HG03432 (cell line): ENCODE data around the gene DNAH9.

ENCODE experiments used
- ATAC-seq: cut with Tn5 transposase; IDR thresholded peaks from one replicate; pipeline ENCODE4 v1.9.1; 2021; ENCODE audit warnings: mild to moderate bottlenecking, moderate library complexity; ENCODE audit not compliant: unreplicated experiment

Gene DNAH9

DNA sequence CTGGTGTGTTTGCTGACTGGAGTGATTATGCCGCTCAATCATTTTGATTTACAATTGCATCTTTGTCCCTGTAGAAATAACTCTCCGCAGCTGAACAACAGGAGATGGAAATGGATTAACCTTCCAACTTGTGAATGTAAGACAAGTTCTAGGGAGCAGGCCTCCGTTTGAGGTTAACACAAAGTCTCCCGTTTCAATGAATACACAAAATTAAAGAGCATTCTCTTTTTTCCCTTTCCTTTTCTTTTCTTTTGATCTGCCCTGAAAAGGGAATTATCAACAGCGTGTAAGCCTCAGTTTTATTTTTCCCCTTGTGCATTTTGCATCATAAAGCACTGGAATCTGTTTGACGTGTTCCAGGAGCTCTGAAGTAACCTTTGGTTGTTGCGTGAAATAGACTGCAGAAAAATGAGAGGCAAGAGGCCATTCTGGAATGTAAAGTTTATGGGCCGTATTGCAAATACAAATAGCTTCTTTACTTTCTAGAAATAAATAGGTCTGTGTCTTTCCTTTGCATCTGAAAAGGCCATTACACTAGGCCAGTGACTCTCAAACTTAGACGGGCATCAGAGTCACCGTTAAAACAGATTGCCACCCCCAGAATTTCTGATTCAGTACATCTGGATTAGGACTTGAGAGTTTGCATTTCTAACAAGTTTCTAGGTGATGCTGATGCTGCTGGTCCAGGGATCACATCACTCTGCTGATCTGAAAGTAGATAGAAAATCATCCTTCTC is 234.3 kb downstream of the DNAH9 start:
- ATAC-seq = no peak

GRCh38 chr17:11836508-11836907 is 238.2 kb downstream of the DNAH9 start:
- ATAC-seq = no peak

DNA sequence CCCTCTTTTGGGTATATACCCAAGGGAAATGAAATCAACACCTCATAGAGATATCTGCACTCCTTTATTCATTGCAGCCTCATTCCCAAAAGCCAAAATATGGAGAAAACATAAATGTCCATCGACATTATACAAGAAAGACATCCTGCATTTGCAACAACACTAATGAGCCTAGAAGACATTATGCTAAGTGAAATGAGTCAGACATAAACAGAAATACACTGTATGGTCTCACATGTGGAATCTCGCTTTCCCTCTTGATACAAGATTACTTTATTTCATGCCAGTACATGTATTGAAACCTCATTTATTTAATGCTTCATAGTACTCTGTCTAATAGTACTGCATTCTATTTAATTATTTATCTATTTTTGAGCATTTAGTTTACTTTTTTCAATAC is 241.8 kb downstream of the DNAH9 start:
- no peak for ATAC-seq

DNA sequence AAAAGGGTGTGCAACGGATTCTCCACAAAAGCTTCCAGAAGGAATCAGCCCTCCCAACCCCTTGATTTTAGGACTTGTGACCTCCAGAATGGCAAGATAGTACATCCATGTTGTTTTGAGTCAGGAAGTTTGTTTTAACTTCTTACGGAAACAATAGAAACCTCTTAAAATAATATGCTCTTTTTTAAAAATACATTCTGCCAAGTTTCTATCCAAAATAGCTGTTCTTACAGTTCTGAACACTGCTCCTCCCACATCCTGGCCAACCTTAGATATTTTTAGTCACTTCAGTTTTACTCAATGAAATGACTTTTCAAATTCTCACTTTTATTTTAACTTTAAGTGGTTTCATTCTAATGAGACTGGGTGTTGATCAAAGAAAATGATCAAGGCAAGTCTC is 242.6 kb downstream of the DNAH9 start:
- ATAC-seq = no peak

- ATAC-seq = no peak
Measured at GRCh38 chr17:11848330-11848729, 250.1 kb downstream of the DNAH9 start.

GRCh38 chr17:11852231-11852630 is 254.0 kb downstream of the DNAH9 start:
- ATAC-seq = no peak

GRCh38 chr17:11852912-11853311 is 254.6 kb downstream of the DNAH9 start:
- no peak for ATAC-seq

DNA sequence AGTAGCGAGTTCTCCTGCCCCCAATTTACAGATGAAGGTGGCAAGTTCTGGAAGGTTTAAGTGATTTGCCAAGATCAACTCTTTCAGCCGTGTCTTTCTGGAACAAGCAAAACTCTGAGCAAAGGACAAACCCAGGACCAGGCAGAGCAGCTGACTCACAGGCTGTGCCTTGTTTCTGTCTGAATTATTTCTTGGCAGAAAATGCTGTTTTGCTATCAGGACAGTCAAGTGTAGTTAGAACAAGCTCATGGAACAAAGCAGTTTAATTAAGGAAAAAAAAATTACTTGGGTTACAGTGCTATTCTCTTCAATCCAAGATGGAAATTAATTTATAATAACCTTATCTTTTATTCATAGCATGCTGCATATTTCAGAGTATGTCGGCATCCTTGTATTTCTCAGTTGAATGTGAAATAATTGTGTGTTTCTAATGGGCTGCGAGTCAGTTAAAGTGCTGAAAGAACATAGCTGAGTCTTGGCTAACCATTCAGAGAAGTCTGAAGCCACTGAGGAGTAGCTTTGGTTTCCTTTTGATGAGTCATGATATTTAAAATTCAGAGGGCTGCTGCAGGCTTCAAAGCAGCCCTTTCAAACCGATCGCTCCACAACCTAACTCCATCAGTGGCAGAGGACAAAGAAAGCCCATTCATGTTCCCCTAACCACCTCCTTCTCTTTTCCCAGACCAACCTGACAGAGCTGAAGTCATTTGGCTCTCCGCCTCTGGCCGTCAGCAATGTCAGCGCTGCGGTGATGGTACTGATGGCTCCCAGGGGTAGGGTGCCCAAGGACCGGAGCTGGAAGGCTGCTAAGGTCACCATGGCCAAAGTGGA is 255.3 kb downstream of the DNAH9 start:
- no peak for ATAC-seq

GRCh38 chr17:11855306-11855705 is 257.0 kb downstream of the DNAH9 start:
- ATAC-seq = no peak

DNA sequence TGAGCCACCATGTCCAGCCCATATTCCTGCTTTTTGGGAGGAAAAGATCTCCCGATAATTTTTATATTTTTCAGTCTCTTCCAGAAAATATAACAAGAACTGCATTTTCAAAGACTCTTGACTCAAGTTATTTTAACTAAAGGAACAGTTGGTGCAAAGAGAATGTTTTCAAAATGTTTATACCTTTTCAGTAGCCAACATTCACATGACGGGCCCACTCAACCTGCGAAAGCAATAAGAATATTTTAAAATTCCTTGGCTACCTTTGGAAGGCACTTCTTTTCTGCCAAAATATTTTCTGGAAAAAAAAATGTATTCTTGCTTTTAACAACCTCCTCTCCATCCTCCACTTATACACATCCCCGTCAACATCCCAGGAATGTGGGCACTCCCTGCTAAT is 258.7 kb downstream of the DNAH9 start:
- no peak for ATAC-seq

GRCh38 chr17:11869680-11870394 is 271.6 kb downstream of the DNAH9 start:
- ATAC-seq = no peak

- no peak for ATAC-seq
Measured at GRCh38 chr17:11871773-11872172, 273.5 kb downstream of the DNAH9 start.

DNA sequence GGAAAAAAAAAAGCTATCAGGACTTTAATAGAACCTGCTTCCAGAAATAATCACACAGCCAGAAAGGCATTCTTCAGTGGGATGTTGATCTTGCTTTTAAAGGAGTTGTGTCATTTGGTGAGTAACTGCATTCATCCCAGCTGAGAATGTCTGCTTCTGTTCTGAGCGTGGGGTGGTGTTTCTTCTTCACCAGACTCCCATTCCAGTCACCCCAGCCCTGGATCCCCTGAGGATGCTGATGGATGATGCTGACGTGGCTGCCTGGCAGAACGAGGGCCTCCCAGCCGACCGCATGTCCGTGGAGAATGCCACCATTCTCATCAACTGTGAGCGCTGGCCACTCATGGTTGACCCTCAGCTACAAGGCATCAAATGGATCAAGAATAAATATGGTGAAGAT is 276.5 kb downstream of the DNAH9 start:
- no peak for ATAC-seq

DNA sequence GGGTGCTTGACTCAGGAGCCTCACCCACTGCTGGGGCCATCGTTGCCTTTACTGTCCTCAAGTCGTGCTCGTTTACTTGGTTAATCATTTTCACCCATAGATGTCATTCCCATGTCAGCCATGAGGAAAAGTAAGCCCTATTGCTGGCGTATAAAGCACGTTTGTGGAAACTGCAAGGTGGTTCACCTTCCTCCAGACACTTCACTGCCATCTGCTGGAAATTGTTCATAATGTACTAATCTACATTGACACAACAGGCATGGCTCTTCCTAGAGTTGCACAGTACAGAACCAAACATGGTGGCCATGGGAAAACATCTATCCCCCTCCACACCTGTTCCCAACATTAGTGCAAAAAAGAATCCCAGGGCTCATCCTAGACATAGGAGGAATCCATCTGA is 282.4 kb downstream of the DNAH9 start:
- no peak for ATAC-seq

GRCh38 chr17:11882716-11883115 is 284.4 kb downstream of the DNAH9 start:
- ATAC-seq = no peak

GRCh38 chr17:11885051-11885450 is 286.8 kb downstream of the DNAH9 start:
- no peak for ATAC-seq

DNA sequence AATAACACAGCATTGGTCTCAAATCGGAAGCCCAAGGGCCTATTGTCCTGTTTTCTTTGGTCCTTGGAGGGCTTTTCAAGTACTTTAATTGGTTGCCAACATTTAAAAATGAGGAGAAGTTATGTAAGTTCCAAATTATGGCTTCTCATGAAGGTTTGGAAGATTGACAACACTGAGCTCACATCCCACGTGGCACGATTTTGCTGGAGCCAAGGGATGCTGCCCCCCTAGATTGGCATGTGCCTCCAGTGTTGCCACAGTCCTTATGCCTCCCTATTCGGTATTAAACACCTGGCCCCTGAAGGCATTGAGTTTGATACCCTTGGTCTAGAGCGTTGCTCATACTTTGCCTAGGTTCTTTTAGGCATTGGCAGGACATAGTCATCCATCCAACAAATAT is 291.0 kb downstream of the DNAH9 start:
- ATAC-seq = no peak

- ATAC-seq = no peak
Measured at GRCh38 chr17:11893862-11894261, 295.6 kb downstream of the DNAH9 start.

- ATAC-seq = no peak
Measured at GRCh38 chr17:11896199-11896598, 297.9 kb downstream of the DNAH9 start.

DNA sequence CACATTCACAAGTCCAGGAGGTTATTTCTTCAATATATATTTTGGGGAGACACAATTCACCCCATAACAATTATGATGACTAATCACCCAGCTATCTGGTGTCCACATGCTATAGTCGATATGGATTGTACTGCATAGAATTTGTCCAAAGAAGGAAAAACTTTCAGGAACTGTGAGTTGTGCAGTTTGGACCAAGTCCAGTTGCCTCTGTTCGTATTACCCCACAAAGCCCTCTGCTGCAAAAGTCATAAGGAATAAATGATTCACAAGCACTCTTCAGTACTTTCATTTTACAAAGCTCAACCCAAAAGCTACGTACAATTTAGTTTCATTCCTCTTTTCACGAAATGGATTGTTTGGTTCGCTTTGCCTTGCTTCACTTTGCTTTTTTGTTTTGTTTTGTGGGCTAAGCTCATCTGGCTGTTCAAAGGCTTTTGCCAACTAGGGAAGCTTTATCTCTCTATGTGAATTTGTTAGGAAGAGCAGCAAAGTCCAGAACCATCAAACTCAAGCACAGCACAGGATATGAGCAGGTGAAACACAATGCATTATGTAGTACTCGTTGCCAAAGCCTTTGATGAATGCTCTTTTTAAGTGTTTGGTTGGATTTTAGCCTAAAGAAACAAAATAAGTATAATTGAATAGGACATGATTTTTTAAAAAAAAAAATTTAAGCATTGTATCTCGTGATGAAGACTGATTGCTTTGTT is 300.4 kb downstream of the DNAH9 start:
- ATAC-seq = no peak

GRCh38 chr17:11899537-11899942 is 301.3 kb downstream of the DNAH9 start:
- no peak for ATAC-seq
